NCI-H82 (cell line): ENCODE measurements around the gene PNKP.

Experiments
- DNase-seq: peaks from one replicate; lab custom pipeline; 2025; lab: John Stamatoyannopoulos, UW

Gene PNKP

GRCh38 chr19:49866933-49867782, at the start of gene PNKP:
TSS of gene PNKP (minus strand) at chr19:49867576. CDS start at chr19:49867204, 372 bp downstream.
- peak; percentile 95 for DNase-seq

DNA sequence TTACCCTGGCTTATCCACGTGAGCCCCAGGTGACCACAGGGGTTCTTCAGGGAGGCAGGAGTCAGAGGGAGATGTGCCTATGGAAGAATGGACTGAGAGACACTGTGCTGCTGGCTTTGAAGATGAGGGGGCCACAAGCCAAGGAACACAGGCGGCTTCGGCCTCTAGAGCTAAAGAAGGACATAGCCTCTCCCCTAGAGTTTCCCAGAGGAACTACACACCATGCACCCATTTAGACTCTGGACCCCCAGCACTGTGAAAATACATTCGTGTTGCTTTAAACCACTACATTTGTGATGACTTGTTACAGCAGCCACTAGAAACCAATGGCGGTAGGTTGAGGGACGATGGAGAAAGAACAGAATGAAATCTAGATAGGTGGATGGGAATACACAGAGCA, 47.9 kb upstream of the PNKP start:
- no peak for DNase-seq

DNA sequence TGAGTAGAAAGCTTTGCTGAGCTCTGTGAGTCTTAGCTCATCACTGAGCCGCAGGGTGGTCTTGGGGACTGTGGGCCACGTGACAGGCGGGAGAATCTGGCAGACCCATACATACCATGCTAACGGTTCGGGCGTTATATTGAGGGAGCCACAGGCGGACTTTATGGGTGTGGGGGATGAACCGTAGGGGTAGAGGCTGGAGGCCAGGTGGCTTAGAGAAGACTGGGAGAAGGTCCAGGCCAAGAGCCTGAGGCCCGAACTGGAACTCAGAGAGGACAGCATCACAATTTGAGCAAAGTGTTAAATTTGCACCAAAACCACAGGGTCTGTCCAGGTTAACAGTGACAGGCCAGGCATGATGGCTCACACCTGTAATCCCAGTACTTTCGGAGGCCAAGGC, 46.3 kb upstream of the PNKP start:
- DNase-seq, result no peak

GRCh38 chr19:49912965-49913685, 45.7 kb upstream of the PNKP start:
- no peak for DNase-seq

- no peak for DNase-seq
Observed at GRCh38 chr19:49911381-49912145, 44.2 kb upstream of the PNKP start.

DNA sequence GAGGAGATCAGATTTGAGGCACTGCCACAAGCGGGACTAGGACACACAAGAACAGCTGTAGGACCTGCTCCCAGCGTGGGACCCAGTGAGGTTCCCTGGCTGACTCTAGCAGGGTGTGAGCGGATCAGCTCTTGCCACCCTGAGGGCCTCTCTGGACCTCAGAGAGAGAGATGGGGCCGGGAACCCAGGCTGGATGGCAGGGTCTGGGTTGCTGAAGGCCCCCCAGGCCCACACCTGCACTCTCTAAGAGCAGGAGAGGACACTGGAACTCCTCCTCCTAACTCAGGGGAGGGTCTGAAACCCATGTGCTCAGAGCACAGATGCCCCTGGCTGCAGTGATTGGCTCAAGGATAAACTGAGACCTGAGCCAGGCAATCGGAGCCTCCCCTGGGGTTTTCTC, 42.8 kb upstream of the PNKP start:
- DNase-seq, result no peak

- no peak for DNase-seq
Observed at GRCh38 chr19:49908480-49909420, 41.4 kb upstream of the PNKP start.

- no peak for DNase-seq
Observed at GRCh38 chr19:49907745-49908446, 40.5 kb upstream of the PNKP start.

DNA sequence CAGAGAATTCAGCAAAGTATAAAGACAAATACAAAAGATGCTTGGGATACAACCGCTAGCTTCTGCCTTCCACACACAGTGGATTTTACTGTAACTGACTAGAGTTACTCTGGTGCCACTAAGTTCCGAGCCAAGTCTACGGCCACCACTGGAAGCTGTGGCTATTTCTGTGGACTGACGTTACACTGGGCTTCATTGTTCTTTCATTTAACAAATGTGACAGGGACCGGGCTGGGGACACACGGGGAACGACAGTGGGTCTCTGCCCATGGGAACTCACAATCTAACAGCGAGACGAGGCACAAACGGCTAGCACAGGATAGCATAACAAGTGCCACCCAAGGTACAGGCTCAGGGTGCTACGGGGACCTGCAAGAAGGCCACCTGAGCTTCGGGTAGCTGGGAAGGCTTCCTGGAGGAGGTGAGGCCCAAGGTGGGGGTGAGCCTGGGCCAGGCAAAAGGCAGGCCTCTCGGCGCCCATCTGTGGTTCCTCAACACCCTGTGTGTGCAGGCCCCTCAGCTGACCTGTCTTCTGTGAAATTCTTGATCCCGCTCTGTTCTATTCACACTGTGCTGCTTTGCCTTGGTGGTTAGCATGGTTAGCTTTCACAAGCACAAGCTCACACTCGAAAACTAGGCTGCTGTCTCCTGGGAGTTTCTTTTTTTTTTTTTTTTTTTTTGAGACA, 39.6 kb upstream of the PNKP start:
- DNase-seq, result no peak

- no peak for DNase-seq
Observed at GRCh38 chr19:49904136-49904535, 36.8 kb upstream of the PNKP start.

GRCh38 chr19:49896863-49897621, 29.7 kb upstream of the PNKP start, which contains the start of gene IL4I1:
TSS of gene IL4I1 (minus strand) at chr19:49896887. CDS start at chr19:49896160, 727 bp downstream.
- no peak for DNase-seq

DNA sequence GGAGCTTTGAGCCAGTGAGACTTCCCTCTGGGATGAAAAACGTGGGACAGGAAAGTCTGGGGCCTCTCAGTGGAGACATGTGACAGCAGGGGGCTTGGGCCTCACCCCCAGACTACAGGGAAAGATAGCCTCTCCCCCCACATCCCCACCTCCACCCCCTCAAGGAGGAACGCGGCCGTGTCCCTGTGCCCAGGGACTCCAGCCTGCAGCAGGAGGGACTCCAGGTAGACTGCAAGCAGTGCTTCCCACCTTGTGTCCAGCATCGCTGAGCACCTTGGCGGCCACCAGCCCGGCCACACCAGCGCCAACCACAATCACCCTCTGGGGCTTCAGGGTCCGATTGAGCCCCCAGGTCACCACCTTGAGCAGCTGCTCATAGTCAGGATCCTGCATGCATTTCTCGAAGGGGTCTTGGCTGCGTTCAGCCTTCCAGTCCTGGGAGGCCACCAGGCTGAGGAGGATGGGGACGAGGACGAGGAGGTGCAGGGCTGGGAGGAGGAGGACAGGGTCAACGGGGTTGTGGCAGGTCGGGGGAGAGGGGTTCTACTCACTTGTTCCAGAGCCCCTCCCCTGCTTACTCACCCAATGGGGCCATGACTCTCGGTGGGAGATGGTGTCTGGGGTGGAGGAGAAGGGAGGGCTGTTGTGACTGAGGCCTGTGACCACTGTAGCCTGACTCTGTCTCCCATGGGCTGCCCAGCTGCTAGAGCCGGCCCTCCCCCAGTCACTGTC, 28.4 kb upstream of the PNKP start:
- no peak for DNase-seq

GRCh38 chr19:49894879-49895565, 27.6 kb upstream of the PNKP start:
- no peak for DNase-seq

DNA sequence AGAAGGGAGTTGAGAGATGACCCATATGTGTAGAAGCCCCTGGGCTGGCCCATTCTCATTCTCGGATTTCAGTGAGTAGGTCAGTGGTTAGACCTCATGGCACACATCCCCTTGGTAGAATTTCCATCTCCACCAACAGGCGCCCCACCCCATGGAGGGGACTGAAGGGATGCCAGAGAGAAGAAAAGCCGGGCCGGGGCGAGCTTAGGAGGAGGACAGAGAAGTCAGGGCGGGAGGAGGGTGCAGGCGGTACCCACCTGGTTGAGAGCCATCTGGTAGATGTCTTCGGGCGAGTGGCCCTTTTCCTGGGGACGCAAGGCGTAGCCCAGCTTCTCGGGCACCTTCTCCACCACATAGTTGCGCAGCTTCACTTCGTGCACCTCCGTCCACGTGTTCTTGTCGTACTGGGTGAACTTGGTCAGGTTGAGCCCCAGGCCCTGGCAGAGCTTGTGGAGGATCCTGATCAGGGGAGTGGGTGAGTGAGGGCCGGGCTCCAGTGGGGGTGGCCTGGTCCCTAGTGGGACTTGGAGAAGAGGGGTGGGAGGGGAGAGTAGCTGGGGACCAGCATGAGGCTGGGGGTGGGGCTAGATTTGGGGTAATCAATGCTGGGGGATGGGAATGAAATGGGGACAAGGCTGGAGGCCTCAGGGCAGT, 26.8 kb upstream of the PNKP start:
- no peak for DNase-seq

DNA sequence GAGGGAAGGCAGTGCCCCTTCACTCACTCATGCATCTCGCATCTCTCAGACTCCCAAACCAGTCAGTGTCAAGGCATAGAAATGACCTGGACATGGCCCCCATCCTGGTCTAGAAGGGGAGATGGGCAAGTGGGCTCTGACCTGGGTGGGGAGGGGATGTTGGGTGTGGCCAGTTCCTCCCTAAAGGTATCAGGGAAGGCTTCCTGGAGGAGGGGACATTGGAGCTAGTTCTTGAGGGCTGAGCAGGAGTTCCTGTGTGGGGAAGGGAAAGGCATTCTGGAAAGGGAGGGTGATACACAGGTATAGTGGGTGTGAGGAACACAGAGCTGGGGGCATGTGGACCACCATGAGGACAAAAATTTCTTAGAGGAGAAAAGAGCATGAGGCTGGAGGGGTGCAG, 25.3 kb upstream of the PNKP start:
- DNase-seq, result no peak

- no peak for DNase-seq
Observed at GRCh38 chr19:49891393-49891792, 24.0 kb upstream of the PNKP start.
